Pancreas (tissue), 10 donors: ENCODE measurements around the gene CMYA5. TPM values are rescaled to one million over a fixed set of nuclear protein-coding genes. Genes with fewer than 3 reads are reported as not detected.

Experiments used
- ATAC-seq, 4 donors: fragments of 200-7000 bp; cut with Tn5 transposase; one replicate each; pipeline versions ENCODE4 v1.8.0 to v1.9.1; 2020; ENCODE audit warnings: mild to moderate bottlenecking in 4 of 4, moderate library complexity in 4 of 4
- DNase-seq, 6 donors: peaks; one replicate each; pipeline ENCODE4 v3.0.0-alpha.2; 2020
- FAIRE-seq: peaks from 2 replicates; lab custom pipeline; 2012; peaks lifted over from hg19 to GRCh38; lab: Jason Lieb, UNC
- H3K27ac ChIP-seq, 4 donors: fragments of 200-600 bp; sonication (generic); 1 replicate in 3 of 4; 2 replicates in 1 of 4; pipeline versions ENCODE4 v1.5.0 to v1.8.0; 2020
- H3K27me3 ChIP-seq, 4 donors: fragments of 200-600 bp; one replicate each; pipeline ENCODE4 v1.8.0; 2021
- H3K36me3 ChIP-seq, 3 donors: fragments of 200-600 bp; sonication (generic) in 1 of 3; one replicate each; pipeline versions ENCODE4 v1.5.0 to v1.8.0; 2020 to 2021
- H3K4me1 ChIP-seq, 3 donors: fragments of 200-600 bp; one replicate each; pipeline ENCODE4 v1.8.0; 2021
- H3K4me3 ChIP-seq, 4 donors: fragments of 200-600 bp; sonication (generic) in 2 of 4; one replicate each; pipeline versions ENCODE4 v1.5.0 to v1.8.0; 2020 to 2021
- H3K9me3 ChIP-seq, 4 donors: fragments of 200-600 bp; one replicate each; pipeline ENCODE4 v1.8.0; 2021
- CTCF ChIP-seq, 4 donors: fragments of 200-600 bp; sonication (generic) in 3 of 4; IDR thresholded peaks; one replicate each; pipeline versions ENCODE4 v1.5.0 to v1.8.0; 2021; ENCODE audit warnings: antibody characterized with exemption in 4 of 4
- WGBS, 2 donors: extraction: QIAGEN DNeasy Blood & Tissue Kit; methylation state at CpG; one replicate each; pipeline ENCODE4 v1.1.7; 2013; 5-methylcytosine and 5-hydroxymethylcytosine counted together
- intact Hi-C, 3 donors: fragments of 100-400 bp; cut with DNase I; formaldehyde crosslinking; loops; one replicate each; pipeline versions ENCODE4 v1.11.1 to v1.14.2; 2022
- polyA plus RNA-seq, 2 donors: library from polyadenylated mRNA; stranded (reverse); fragments of 200-250 nt; gene quantifications; one replicate each; pipeline ENCODE4 v1.2.3, GENCODE V29; 2013
- total RNA-seq, 6 donors: library from RNA; stranded (reverse); fragmentation: NEBNext Ultra II Directional in 4 of 6; extraction: Animal tissue kit (Norgen Biotek cat#: 25700) in 4 of 6; gene quantifications; one replicate each; pipeline versions ENCODE4 v1.2.1 to v1.2.4, GENCODE V29; 2021 to 2023
- donor health status: healthy with polysubstance abuse.
- donor health status: DM: no; HTN: no; CAD: no; lungs with moderate emphysema.
- donor health status: DM: no; HTN: no; CAD: no.
- donor health status: control.
- donor health status: control.
- donor health status: Bipolar disorder and iron deficiency.
- donor health status: DM: yes; HTN: yes; CAD: no.
- donor health status: DM: no; HTN: no; CAD: no.
- donor health status: DM: no; HTN: no; CAD: no.
- donor health status: DM: yes; HTN: yes; CAD: no.

CMYA5 gene
- total and polyA plus RNA-seq, 8 donors: 0.09 to 0.84 (median 0.39) TPM

GRCh38 chr5:79843450-79844388 lies 154.1 kb downstream of the CMYA5 start:
- TF ChIP-seq CTCF (IDR thresholded peaks at IDR 0.05): no peak
- H3K36me3 ChIP-seq: no peaks in the 10 kb centered on the region
- ATAC-seq (no peak), FAIRE-seq (no peak), DNase-seq (no peak)
- no peaks in the 10 kb centered on the region for H3K4me1 ChIP-seq
- H3K4me3 ChIP-seq: no peak overlapping the region
- no peaks in the 10 kb centered on the region for H3K9me3 ChIP-seq
- intact Hi-C loops: no loop called here
- no peak overlapping the region for H3K27ac ChIP-seq
- 81 to 88% methylated on average over 15 of the region's 15 CpGs for WGBS, 2 donors
- H3K27me3 ChIP-seq: no peaks in the 10 kb centered on the region

- DNase-seq (no peak), FAIRE-seq (no peak), ATAC-seq (no peak)
- H3K27ac ChIP-seq: no peak overlapping the region
- H3K4me1 ChIP-seq: no peaks in the 10 kb centered on the region
- intact Hi-C loops: no loop called here
- 73 to 90% methylated on average over 1 of the region's 1 CpG for WGBS, 2 donors
- H3K9me3 ChIP-seq: no peaks in the 10 kb centered on the region
- H3K36me3 ChIP-seq: no peaks in the 10 kb centered on the region
- no peak overlapping the region for H3K4me3 ChIP-seq
- TF ChIP-seq CTCF (IDR thresholded peaks at IDR 0.05): no peak
- no peaks in the 10 kb centered on the region for H3K27me3 ChIP-seq
Observed at GRCh38 chr5:79844571-79844970, 154.9 kb downstream of the CMYA5 start.

- WGBS, 2 donors: 86 to 88% methylated on average over 7 of the region's 7 CpGs
- FAIRE-seq (no peak), DNase-seq (no peak), ATAC-seq (peak in 2 of 4 donors; percentile 40 to 42)
- Histone ChIP-seq H3K4me1 (no peaks in the 10 kb centered on the region), H3K4me3 (no peak overlapping the region), H3K27ac (no peak overlapping the region), H3K27me3 (no peaks in the 10 kb centered on the region), H3K9me3 (no peaks in the 10 kb centered on the region), H3K36me3 (no peaks in the 10 kb centered on the region)
- intact Hi-C loops: no loop called here
- no peak for TF ChIP-seq CTCF (IDR thresholded peaks at IDR 0.05)
Observed at GRCh38 chr5:79845448-79846197, 156.0 kb downstream of the CMYA5 start.

GRCh38 chr5:79846198-79846521 lies 156.5 kb downstream of the CMYA5 start:
- Histone ChIP-seq H3K27me3 (no peaks in the 10 kb centered on the region), H3K36me3 (no peaks in the 10 kb centered on the region), H3K9me3 (no peaks in the 10 kb centered on the region), H3K4me3 (no peak overlapping the region), H3K27ac (no peak overlapping the region), H3K4me1 (no peaks in the 10 kb centered on the region)
- TF ChIP-seq CTCF (IDR thresholded peaks at IDR 0.05): no peak
- intact Hi-C loops: no loop called here
- DNase-seq: no peak
- WGBS, 2 donors: 86 to 88% methylated on average over 3 of the region's 3 CpGs
- peak in 1 of 4 donors; percentile 36 for ATAC-seq
- FAIRE-seq: no peak
